Measurements from ENCODE around the gene TCP11. TPM values are rescaled to one million over a fixed set of nuclear protein-coding genes. Genes with fewer than 3 reads are reported as not detected.

TCP11 gene
- total RNA-seq, 4 donors from 2014 or later, result 1.8 TPM; not detected in 3

DNA sequence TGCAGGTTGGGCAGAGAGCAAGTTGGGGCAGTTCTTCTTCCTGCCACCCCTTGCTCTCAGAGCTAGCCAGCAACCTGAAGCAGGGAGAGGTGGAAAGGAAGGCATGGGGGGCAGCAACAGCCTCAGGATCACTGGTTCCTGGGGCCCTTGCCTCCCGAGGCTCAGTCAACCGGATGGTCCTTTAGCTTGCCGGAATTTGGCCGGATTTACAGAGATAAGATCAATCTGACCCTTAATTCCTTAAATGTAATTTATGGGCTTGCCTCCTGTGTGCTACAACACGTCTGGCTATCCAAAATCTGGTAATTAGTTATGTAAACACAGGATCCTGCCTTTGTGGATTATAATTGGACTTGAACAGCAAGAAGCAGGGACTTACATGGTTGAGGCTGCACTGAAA, 19.5 kb upstream of the TCP11 start:
- intact Hi-C loops (cut with DNase I; ENCODE audit: low total_unique reads), result no loop called here
- no peaks in the 10 kb centered on the region for H3K9me3 ChIP-seq
- no peaks in the 10 kb centered on the region for H3K27me3 ChIP-seq
- H3K36me3 ChIP-seq, result no peaks in the 10 kb centered on the region
- no peak overlapping the region for H3K27ac ChIP-seq
- no peaks in the 10 kb centered on the region for H3K4me1 ChIP-seq
- no peak for DNase-seq
- H3K4me3 ChIP-seq, result no peak overlapping the region
- TF ChIP-seq, protein P1, sequence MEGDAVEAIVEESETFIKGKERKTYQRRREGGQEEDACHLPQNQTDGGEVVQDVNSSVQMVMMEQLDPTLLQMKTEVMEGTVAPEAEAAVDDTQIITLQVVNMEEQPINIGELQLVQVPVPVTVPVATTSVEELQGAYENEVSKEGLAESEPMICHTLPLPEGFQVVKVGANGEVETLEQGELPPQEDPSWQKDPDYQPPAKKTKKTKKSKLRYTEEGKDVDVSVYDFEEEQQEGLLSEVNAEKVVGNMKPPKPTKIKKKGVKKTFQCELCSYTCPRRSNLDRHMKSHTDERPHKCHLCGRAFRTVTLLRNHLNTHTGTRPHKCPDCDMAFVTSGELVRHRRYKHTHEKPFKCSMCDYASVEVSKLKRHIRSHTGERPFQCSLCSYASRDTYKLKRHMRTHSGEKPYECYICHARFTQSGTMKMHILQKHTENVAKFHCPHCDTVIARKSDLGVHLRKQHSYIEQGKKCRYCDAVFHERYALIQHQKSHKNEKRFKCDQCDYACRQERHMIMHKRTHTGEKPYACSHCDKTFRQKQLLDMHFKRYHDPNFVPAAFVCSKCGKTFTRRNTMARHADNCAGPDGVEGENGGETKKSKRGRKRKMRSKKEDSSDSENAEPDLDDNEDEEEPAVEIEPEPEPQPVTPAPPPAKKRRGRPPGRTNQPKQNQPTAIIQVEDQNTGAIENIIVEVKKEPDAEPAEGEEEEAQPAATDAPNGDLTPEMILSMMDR (IDR thresholded peaks at IDR 0.05), result no peak
- no peak for TF ChIP-seq POLR2A (IDR thresholded peaks at IDR 0.05)

- H3K9me3 ChIP-seq, result no peaks in the 10 kb centered on the region
- intact Hi-C loops (cut with DNase I; ENCODE audit: low total_unique reads), result no loop called here
- H3K4me1 ChIP-seq, result no peaks in the 10 kb centered on the region
- no peak overlapping the region for H3K27ac ChIP-seq
- no peak overlapping the region for H3K4me3 ChIP-seq
- H3K27me3 ChIP-seq, result no peaks in the 10 kb centered on the region
- TF ChIP-seq, protein P1 (IDR thresholded peaks at IDR 0.05), result no peak
- no peak for TF ChIP-seq POLR2A (IDR thresholded peaks at IDR 0.05)
- DNase-seq, result no peak
- no peaks in the 10 kb centered on the region for H3K36me3 ChIP-seq
Measured at GRCh38 chr6:35158520-35158919, 17.4 kb upstream of the TCP11 start.

DNA sequence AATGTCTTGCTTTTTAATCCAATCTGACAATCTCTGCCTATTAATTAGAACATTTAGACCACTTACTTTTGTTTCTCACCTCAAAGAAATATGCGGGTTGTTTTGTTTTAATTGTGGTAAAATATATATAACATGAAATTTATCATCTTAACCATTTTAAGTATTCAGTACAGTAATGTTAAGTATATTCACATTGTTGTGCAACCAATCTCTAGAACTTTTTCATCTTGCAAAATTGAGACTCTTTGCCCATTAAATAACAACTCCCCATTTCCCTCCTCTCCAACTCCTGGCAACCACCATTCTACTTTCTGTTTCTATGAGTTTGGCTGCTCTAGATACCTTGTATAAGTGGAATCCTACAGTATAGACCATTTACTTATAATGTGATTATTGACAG, 13.8 kb upstream of the TCP11 start:
- H3K4me3 ChIP-seq, result no peak overlapping the region
- intact Hi-C loops (cut with DNase I; ENCODE audit: low total_unique reads), result no loop called here
- no peaks in the 10 kb centered on the region for H3K9me3 ChIP-seq
- H3K4me1 ChIP-seq, result no peaks in the 10 kb centered on the region
- no peak overlapping the region for H3K27ac ChIP-seq
- TF ChIP-seq, protein P1 (IDR thresholded peaks at IDR 0.05), result no peak
- no peak for TF ChIP-seq POLR2A (IDR thresholded peaks at IDR 0.05)
- no peaks in the 10 kb centered on the region for H3K36me3 ChIP-seq
- H3K27me3 ChIP-seq, result no peaks in the 10 kb centered on the region
- no peak for DNase-seq

DNA sequence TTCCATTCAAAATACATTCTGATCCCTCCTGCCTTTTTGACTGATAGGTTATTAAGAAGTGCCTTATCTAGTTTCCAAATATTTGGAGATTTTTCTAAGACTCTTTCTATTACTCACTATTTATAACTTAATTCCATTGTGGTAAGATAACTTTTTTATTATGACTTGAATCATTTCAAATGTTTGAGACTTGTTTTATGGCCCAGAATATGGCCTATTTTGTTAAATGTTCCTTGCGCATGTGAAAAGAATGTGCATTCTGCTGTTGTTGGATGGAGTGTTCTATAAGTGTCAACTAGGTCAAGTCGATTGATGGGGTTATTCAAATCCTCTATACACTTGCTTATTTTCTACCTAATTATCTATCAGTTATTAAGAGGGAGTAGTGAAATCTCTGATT, 13.1 kb upstream of the TCP11 start:
- Histone ChIP-seq H3K4me3 (no peak overlapping the region), H3K27ac (no peak overlapping the region), H3K4me1 (no peaks in the 10 kb centered on the region), H3K27me3 (no peaks in the 10 kb centered on the region), H3K36me3 (no peaks in the 10 kb centered on the region), H3K9me3 (no peaks in the 10 kb centered on the region)
- DNase-seq, result no peak
- intact Hi-C loops (cut with DNase I; ENCODE audit: low total_unique reads), result no loop called here
- TF ChIP-seq POLR2A (IDR thresholded peaks at IDR 0.05), result no peak
- TF ChIP-seq, protein P1 (IDR thresholded peaks at IDR 0.05), result no peak

DNA sequence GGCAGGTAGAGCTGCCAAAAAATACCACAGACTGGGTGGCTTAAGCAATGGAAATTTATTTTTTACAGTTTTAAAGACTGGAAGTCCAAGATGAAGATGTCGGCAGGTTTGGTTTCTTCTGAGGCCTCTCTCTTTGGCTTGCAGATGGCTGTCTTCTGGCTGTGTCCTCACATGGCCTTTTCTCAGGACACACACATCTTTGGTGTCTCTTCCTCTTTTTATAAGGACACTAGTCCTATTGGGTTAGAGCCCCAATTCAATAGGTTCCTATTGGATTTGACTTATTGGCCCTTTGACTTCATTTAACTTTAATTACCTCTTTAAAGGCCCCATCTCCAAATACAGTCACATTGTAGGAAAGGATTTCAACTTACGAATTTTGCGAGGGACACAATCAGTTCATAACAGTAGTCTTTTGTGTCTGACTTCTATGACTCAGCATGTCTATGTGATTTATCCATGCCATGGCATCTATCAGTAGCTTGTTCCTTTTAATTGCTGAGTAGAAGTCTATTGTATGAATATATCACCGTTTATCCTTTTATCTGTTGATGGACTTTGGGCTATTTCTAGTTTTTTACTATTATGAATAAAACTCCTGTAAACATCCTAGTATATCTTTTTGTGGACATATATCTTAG, 11.0 kb upstream of the TCP11 start:
- Histone ChIP-seq H3K4me3 (no peak overlapping the region), H3K27me3 (no peaks in the 10 kb centered on the region), H3K27ac (no peak overlapping the region), H3K9me3 (no peaks in the 10 kb centered on the region), H3K36me3 (no peaks in the 10 kb centered on the region), H3K4me1 (no peaks in the 10 kb centered on the region)
- DNase-seq, result no peak
- TF ChIP-seq POLR2A (IDR thresholded peaks at IDR 0.05), result no peak
- TF ChIP-seq, protein P1 (IDR thresholded peaks at IDR 0.05), result no peak
- intact Hi-C loops (cut with DNase I; ENCODE audit: low total_unique reads), result no loop called here
